ENCODE results near the gene IFT22. TPM values are rescaled to one million over a fixed set of nuclear protein-coding genes. Genes with fewer than 3 reads are reported as not detected.
"Not testable (repeated sequence)": the region's sequence is repeated elsewhere in the genome, so short reads cannot be mapped to it uniquely, and the experiment has no call there.

The IFT22 gene
- total and polyA plus RNA-seq, 2 of the 8 experiments (the other 6 are each of a cell fraction or from before 2014, with no cell fraction given) = 17.7 to 18.9 TPM

- not testable (repeated sequence) for H3K27ac ChIP-seq (ENCODE audit: low read depth, low read length); H2BK20ac ChIP-seq (ENCODE audit: low read length); H3K4me2 ChIP-seq (ENCODE audit: insufficient read depth in 1 of 2, low read depth in 2 of 2, low read length in 2 of 2); H2BK5ac ChIP-seq (ENCODE audit: low read depth, low read length); H4K5ac ChIP-seq (ENCODE audit: insufficient read length, low read depth, low read length); H4K91ac ChIP-seq (replicated peaks; ENCODE audit: insufficient read length, low read length); H3K18ac ChIP-seq (ENCODE audit: extremely low read depth, low read length); H3K4me1 ChIP-seq (replicated peaks in 1 of 4; ENCODE audit: control insufficient read depth in 3 of 4, insufficient read depth in 4 of 4, low read length in 3 of 4); H4K20me1 ChIP-seq (replicated peaks in 1 of 2; ENCODE audit: control insufficient read depth in 1 of 2, insufficient read depth in 2 of 2, low read length in 2 of 2); H3K9me3 ChIP-seq (ENCODE audit: insufficient read depth in 2 of 2, low read depth in 1 of 2, low read length in 1 of 2); DNase-seq (ENCODE audit: low read depth in 1 of 2, low spot score in 2 of 2); H3K56ac ChIP-seq (replicated peaks; ENCODE audit: insufficient read length, low read depth, low read length); H2AK5ac ChIP-seq (ENCODE audit: low read depth, low read length); H3K14ac ChIP-seq (ENCODE audit: insufficient read length); H2BK15ac ChIP-seq (ENCODE audit: low read length); H2BK12ac ChIP-seq (ENCODE audit: low read depth, low read length); H3K79me2 ChIP-seq (ENCODE audit: control insufficient read depth in 1 of 2, insufficient read depth in 2 of 2, low read length in 2 of 2); H3K23me2 ChIP-seq (ENCODE audit: low read depth, low read length); H2BK120ac ChIP-seq (replicated peaks; ENCODE audit: low read depth, low read length); H3K4ac ChIP-seq (replicated peaks; ENCODE audit: insufficient read length, low read depth, low read length); H3K79me1 ChIP-seq (ENCODE audit: low read depth, low read length); H3K9ac ChIP-seq (replicated peaks in 1 of 4; ENCODE audit: extremely low read depth in 1 of 4, low read depth in 3 of 4, low read length in 3 of 4); H4K8ac ChIP-seq (ENCODE audit: extremely low read depth, insufficient read depth, low read length); H3K27me3 ChIP-seq (replicated peaks in 1 of 4; ENCODE audit: control insufficient read depth in 3 of 4, extremely low read depth in 1 of 4, insufficient read depth in 3 of 4, low read length in 3 of 4); H3K23ac ChIP-seq (ENCODE audit: insufficient read length); H3K4me3 ChIP-seq (ENCODE audit: extremely low read depth in 1 of 4, insufficient read depth in 2 of 4, low read depth in 3 of 4, low read length in 4 of 4); H2AFZ ChIP-seq (ENCODE audit: low read length); FAIRE-seq
- WGBS, 2 experiments (ENCODE audit: extremely low coverage in 1 of 2, insufficient coverage in 1 of 2, insufficient read length in 1 of 2, insufficient replicate concordance in 2 of 2, low coverage in 1 of 2, low lambda C conversion rate in 2 of 2, missing lambda C conversion rate in 1 of 2) = 86% methylated on average over 8 of the region's 8 CpGs; no CpG with 5 or more reads in 1 of the 2 experiments
- POLR2A ChIA-PET (ENCODE audit: partially characterized antibody) = interaction anchor here (0.6 to 5.8 kb wide), 9 partner anchors 10 to 330 kb away, joined by 3 to 42 read pairs (median 4); partner anchors contain the start of genes PLOD3 and ZNHIT1
- CTCF ChIA-PET (ENCODE audit: partially characterized antibody) = interaction anchor here (0.7 to 7.2 kb wide), 10 partner anchors 11 to 590 kb away, joined by 3 to 51 read pairs (median 26); partner anchors contain the start of genes CLDN15, FIS1, PLOD3 and ZNHIT1
- peaks cover 7 to 24% (median 15%) of the 10 kb centered on the region in 4 experiments; a peak in 6 of 8 replicates for H3K36me3 ChIP-seq (ENCODE audit: control insufficient read depth in 2 of 4, insufficient read depth in 4 of 4, low read length in 3 of 4)
Measured at GRCh38 chr7:101280912-101281311, 40.7 kb downstream of the IFT22 start.

Measured in H1 (cell line).